Mesothelial cell of epicardium (in vitro differentiated cells): ENCODE results near the gene CHCHD10. TPM values are rescaled to one million over a fixed set of nuclear protein-coding genes. Genes with fewer than 3 reads are reported as not detected.
A peak's percentile ranks its signal among the peaks of the same experiment; 100 is the strongest.

Experiments
- DNase-seq, 2 experiments: peaks; one replicate each; pipeline ENCODE4 v3.0.0; 2021; ENCODE audit warnings: low spot score in 2 of 2; ENCODE audit not compliant: unreplicated experiment in 2 of 2
- H3K27ac Mint-ChIP-seq: 2 replicates; pipeline ENCODE4 v1.8.0; 2021; ENCODE audit warnings: mixed read lengths
- H3K27me3 Mint-ChIP-seq: 2 replicates; pipeline ENCODE4 v1.8.0; 2021; ENCODE audit warnings: low read depth, mixed read lengths
- H3K36me3 Mint-ChIP-seq: 2 replicates; pipeline ENCODE4 v1.8.0; 2021; ENCODE audit warnings: mixed read lengths
- H3K4me1 Mint-ChIP-seq: 2 replicates; pipeline ENCODE4 v1.8.0; 2021; ENCODE audit warnings: mixed read lengths
- H3K4me3 Mint-ChIP-seq: 2 replicates; pipeline ENCODE4 v1.8.0; 2021; ENCODE audit warnings: mild to moderate bottlenecking, moderate library complexity, mixed read lengths
- H3K9me3 Mint-ChIP-seq: 2 replicates; pipeline ENCODE4 v1.8.0; 2021; ENCODE audit warnings: mixed read lengths
- total RNA-seq: library from RNA; stranded (reverse); gene quantifications from 3 replicates; pipeline ENCODE4 v1.2.1, GENCODE V29; 2021
- TF ChIP-seq, protein P1 (sequence below): fragments of 200-600 bp; sonication (generic); IDR thresholded peaks from one replicate; pipeline ENCODE4 v1.5.0; 2021; ENCODE audit warnings: antibody characterized with exemption; ENCODE audit not compliant: unreplicated experiment

CHCHD10 gene
- total RNA-seq, 1 donor from 2014 or later: 61.8 TPM

- H3K4me3 Mint-ChIP-seq: peak overlapping the region; percentile 31
- peaks cover 9% of the 10 kb centered on the region for H3K36me3 Mint-ChIP-seq
- no peaks in the 10 kb centered on the region for H3K9me3 Mint-ChIP-seq
- no peak overlapping the region for H3K27ac Mint-ChIP-seq
- no peaks in the 10 kb centered on the region for H3K27me3 Mint-ChIP-seq
- TF ChIP-seq, protein P1, sequence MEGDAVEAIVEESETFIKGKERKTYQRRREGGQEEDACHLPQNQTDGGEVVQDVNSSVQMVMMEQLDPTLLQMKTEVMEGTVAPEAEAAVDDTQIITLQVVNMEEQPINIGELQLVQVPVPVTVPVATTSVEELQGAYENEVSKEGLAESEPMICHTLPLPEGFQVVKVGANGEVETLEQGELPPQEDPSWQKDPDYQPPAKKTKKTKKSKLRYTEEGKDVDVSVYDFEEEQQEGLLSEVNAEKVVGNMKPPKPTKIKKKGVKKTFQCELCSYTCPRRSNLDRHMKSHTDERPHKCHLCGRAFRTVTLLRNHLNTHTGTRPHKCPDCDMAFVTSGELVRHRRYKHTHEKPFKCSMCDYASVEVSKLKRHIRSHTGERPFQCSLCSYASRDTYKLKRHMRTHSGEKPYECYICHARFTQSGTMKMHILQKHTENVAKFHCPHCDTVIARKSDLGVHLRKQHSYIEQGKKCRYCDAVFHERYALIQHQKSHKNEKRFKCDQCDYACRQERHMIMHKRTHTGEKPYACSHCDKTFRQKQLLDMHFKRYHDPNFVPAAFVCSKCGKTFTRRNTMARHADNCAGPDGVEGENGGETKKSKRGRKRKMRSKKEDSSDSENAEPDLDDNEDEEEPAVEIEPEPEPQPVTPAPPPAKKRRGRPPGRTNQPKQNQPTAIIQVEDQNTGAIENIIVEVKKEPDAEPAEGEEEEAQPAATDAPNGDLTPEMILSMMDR: no peak
- no peak for DNase-seq
- peaks cover 12% of the 10 kb centered on the region for H3K4me1 Mint-ChIP-seq
Measured at GRCh38 chr22:23718371-23719165, 49.2 kb downstream of the CHCHD10 start.

- Mint-ChIP-seq H3K36me3 (peaks cover 9% of the 10 kb centered on the region), H3K27me3 (no peaks in the 10 kb centered on the region), H3K4me3 (peak overlapping the region; percentile 70), H3K27ac (peak overlapping the region; percentile 80), H3K9me3 (no peaks in the 10 kb centered on the region), H3K4me1 (peaks cover 10% of the 10 kb centered on the region)
- TF ChIP-seq, protein P1: no peak
- peak; percentile 69 to 86 for DNase-seq
Measured at GRCh38 chr22:23716811-23717801, 50.7 kb downstream of the CHCHD10 start.

Other genes starting within 250 kb of the CHCHD10 start
- not detected in 3 replicates for gene IGLL1, start 187.7 kb downstream of the CHCHD10 start, total RNA-seq
- 0.31 to 0.68 TPM (median 0.65 TPM) in 3 replicates for gene DRICH1, start 135.7 kb downstream of the CHCHD10 start, total RNA-seq
- 0.07 TPM in 1 of 3 replicates, not detected in the others for gene RGL4, start 77.0 kb downstream of the CHCHD10 start, total RNA-seq
- 17.8 to 18.7 TPM (median 18.2 TPM) in 3 replicates for gene ZNF70, start 16.9 kb downstream of the CHCHD10 start, total RNA-seq
- gene VPREB3, start 13.5 kb downstream of the CHCHD10 start, total RNA-seq: 0.52 TPM in 1 of 3 replicates, not detected in the others
- gene C22orf15, start 5.0 kb downstream of the CHCHD10 start, total RNA-seq: 0.36 to 0.82 TPM (median 0.52 TPM) in 3 replicates
- gene MMP11, start 4.9 kb upstream of the CHCHD10 start, total RNA-seq: 510 to 566 TPM (median 528 TPM) in 3 replicates
- 182 to 192 TPM (median 184 TPM) in 3 replicates for gene SMARCB1, start 19.0 kb upstream of the CHCHD10 start, total RNA-seq
- gene DERL3, start 71.0 kb upstream of the CHCHD10 start, total RNA-seq: 23.5 to 25.8 TPM (median 24.8 TPM) in 3 replicates
- 98.7 to 112 TPM (median 99.0 TPM) in 3 replicates for gene SLC2A11, start 89.9 kb upstream of the CHCHD10 start, total RNA-seq
- 916 to 949 TPM (median 925 TPM) in 3 replicates for gene MIF, start 126.4 kb upstream of the CHCHD10 start, total RNA-seq
- gene GSTT2B, start 193.2 kb upstream of the CHCHD10 start, total RNA-seq: 3.6 to 3.7 TPM (median 3.7 TPM) in 3 replicates
- not detected in 3 replicates for gene DDTL, start 198.9 kb upstream of the CHCHD10 start, total RNA-seq
- gene DDT, start 206.5 kb upstream of the CHCHD10 start, total RNA-seq: 80.0 to 85.3 TPM (median 80.3 TPM) in 3 replicates
- gene GSTT2, start 212.2 kb upstream of the CHCHD10 start, total RNA-seq: 0.29 TPM in 1 of 3 replicates, not detected in the others
- gene GSTT4, start 237.5 kb upstream of the CHCHD10 start, total RNA-seq: not detected in 3 replicates
- 67.8 to 74.4 TPM (median 69.5 TPM) in 3 replicates for gene CABIN1, start 243.3 kb upstream of the CHCHD10 start, total RNA-seq